Measurements from ENCODE around the gene CDHR3. TPM values are rescaled to one million over a fixed set of nuclear protein-coding genes. Genes with fewer than 3 reads are reported as not detected.

Gene CDHR3
- total and polyA plus RNA-seq, 9 of the 15 experiments (the other 6 are each of a cell fraction or from before 2014, with no cell fraction given): 0.03 to 0.66 (median 0.24) TPM; not detected in 1

DNA sequence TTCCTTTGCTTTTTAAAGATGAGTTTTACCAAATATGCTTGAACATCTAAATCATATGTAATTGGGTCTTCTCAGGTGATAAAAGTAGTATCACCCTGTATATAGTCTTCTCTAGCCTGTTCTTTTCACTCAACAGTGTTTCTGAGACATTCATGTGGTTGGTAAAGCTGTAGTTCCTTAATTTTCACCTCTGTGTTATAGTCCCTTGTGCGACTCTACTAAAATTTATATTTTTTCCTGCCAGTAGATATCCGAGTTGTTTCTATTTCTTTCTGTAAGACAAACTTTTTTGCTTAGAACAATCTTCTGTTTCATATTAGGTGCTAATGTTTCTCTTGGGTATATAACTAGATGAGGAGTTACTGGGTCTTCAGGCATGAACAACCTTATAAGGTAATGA is 113.5 kb downstream of the CDHR3 start:
- Histone ChIP-seq H3K4me1 (replicated peaks in 1 of 2; ENCODE audit: control insufficient read depth in 2 of 2, insufficient read depth in 2 of 2, low read length in 2 of 2) (peaks cover 2 to 20% of the 10 kb centered on the region in 2 experiments), H3K9me1 (ENCODE audit: control insufficient read depth, insufficient read depth, low read length) (no peaks in the 10 kb centered on the region), H3K36me3 (ENCODE audit: control insufficient read depth, insufficient read depth, low read length) (no peaks in the 10 kb centered on the region), H2AFZ (ENCODE audit: low read depth, low read length) (no peak overlapping the region), H3K27me3 (ENCODE audit: control insufficient read depth in 2 of 2, insufficient read depth in 2 of 2, low read length in 2 of 2) (peaks cover 9 to 21% of the 10 kb centered on the region in 2 experiments; a peak in 3 of 5 replicates), H3K4me3 (no peak overlapping the region), H3K9ac (ENCODE audit: insufficient read depth in 1 of 2, low read depth in 2 of 2, low read length in 2 of 2) (no peak overlapping the region), H3K27ac (ENCODE audit: extremely low read depth, low read depth, low read length) (no peak overlapping the region), H3K9me3 (replicated peaks; ENCODE audit: control insufficient read depth, insufficient read depth, low read depth, low read length) (no peaks in the 10 kb centered on the region), H4K20me1 (replicated peaks; ENCODE audit: control insufficient read depth, insufficient read depth, low read length) (peaks cover 8% of the 10 kb centered on the region; the same call in 1 of the 2 replicates), H3K4me2 (ENCODE audit: insufficient read depth, low read length) (no peak overlapping the region), H3K79me2 (ENCODE audit: control insufficient read depth, insufficient read depth, low read length) (no peaks in the 10 kb centered on the region)
- intact Hi-C loops (cut with micrococcal nuclease) (no loop called here), in situ Hi-C loops (cut with MboI) (no loop called here)
- WGBS (ENCODE audit: insufficient coverage, low coverage, missing lambda C conversion rate): 16% methylated on average over 2 of the region's 2 CpGs
- no TSS peak for BruUV-seq (replicated peaks)
- DNase-seq (ENCODE audit: extremely low read depth in 1 of 4, low spot score in 3 of 4) (no peak), ATAC-seq (no peak), FAIRE-seq (no peak)
- POLR2A ChIA-PET: interaction anchor here (0.6 to 1.1 kb wide), 2 partner anchors 9 to 29 kb away, joined by 3 to 4 read pairs; no protein-coding TSS in a partner anchor
- TF ChIP-seq KDM5B (IDR thresholded peaks at IDR 0.05; ENCODE audit: insufficient replicate concordance, low read depth, low read length) (no peak), ETV5 (CRISPR knock-in tag; IDR thresholded peaks at IDR 0.05; ENCODE audit: low read depth) (no peak), ZNF668 (CRISPR knock-in tag; IDR thresholded peaks at IDR 0.05) (no peak), MCM2 (IDR thresholded peaks at IDR 0.05; ENCODE audit: low read depth) (no peak), SIX5 (IDR thresholded peaks at IDR 0.05; ENCODE audit: borderline replicate concordance in 1 of 2, insufficient read depth in 1 of 2, low read depth in 1 of 2, low read length in 2 of 2) (no peak), GTF2E2 (tag; IDR thresholded peaks at IDR 0.05) (peak; percentile 83), CBFA2T2 (conservative IDR thresholded peaks at IDR 0.05) (no peak)
- CTCF ChIA-PET (ENCODE audit: low intra/inter-chr PET ratio): no interaction called here

Measured in K562 (cell line).